H1 (cell line): ENCODE measurements around the gene TSHB. TPM values are rescaled to one million over a fixed set of nuclear protein-coding genes. Genes with fewer than 3 reads are reported as not detected.

Experiments used
- CTCF ChIA-PET: fragments of 300-600 bp; sonication (Branson Sonifier 250); formaldehyde crosslinking; loops from one replicate; lab custom pipeline; 2021; ENCODE audit not compliant: partially characterized antibody; lab: Charles Lee
- POLR2A ChIA-PET: fragments of 300-600 bp; sonication (Branson Sonifier 250); formaldehyde crosslinking; loops from one replicate; lab custom pipeline; 2021; ENCODE audit warnings: inconsistent platforms; ENCODE audit not compliant: partially characterized antibody; lab: Charles Lee
- DNase-seq, 2 experiments: peaks; one replicate each; pipeline versions ENCODE4 v3.0.0 to v3.0.0-alpha.2; 2010 to 2022; ENCODE audit warnings: low spot score in 2 of 2, low read depth in 1 of 2, mixed read lengths in 1 of 2
- FAIRE-seq: peaks from 2 replicates; lab custom pipeline; 2011; peaks lifted over from hg19 to GRCh38; lab: Jason Lieb, UNC
- H2AFZ ChIP-seq: 2 replicates; pipeline ENCODE4 v1.8.1; 2012; ENCODE audit warnings: low read length, inconsistent platforms
- H2AK5ac ChIP-seq: 2 replicates; pipeline ENCODE4 v1.6.1; 2013; ENCODE audit warnings: low read depth, low read length
- H2BK120ac ChIP-seq: replicated peaks from 2 replicates; pipeline ENCODE3; 2013; ENCODE audit warnings: low read depth, low read length, inconsistent platforms
- H2BK12ac ChIP-seq: 2 replicates; pipeline ENCODE4 v1.6.1; 2013; ENCODE audit warnings: low read depth, low read length
- H2BK15ac ChIP-seq: 2 replicates; pipeline ENCODE4 v1.6.1; 2013; ENCODE audit warnings: low read length
- H2BK20ac ChIP-seq: 2 replicates; pipeline ENCODE4 v1.6.1; 2013; ENCODE audit warnings: low read length
- H2BK5ac ChIP-seq: 2 replicates; pipeline ENCODE4 v1.6.1; 2013; ENCODE audit warnings: low read depth, low read length
- H3K14ac ChIP-seq: 2 replicates; pipeline ENCODE4 v1.6.1; 2013; ENCODE audit warnings: inconsistent platforms; ENCODE audit not compliant: insufficient read length
- H3K18ac ChIP-seq: 2 replicates; pipeline ENCODE4 v1.6.1; 2013; ENCODE audit warnings: low read length; ENCODE audit errors: extremely low read depth
- H3K23ac ChIP-seq: 2 replicates; pipeline ENCODE4 v1.6.1; 2013; ENCODE audit warnings: inconsistent platforms; ENCODE audit not compliant: insufficient read length
- H3K23me2 ChIP-seq: 2 replicates; pipeline ENCODE4 v1.6.1; 2013; ENCODE audit warnings: low read depth, low read length
- H3K27ac ChIP-seq: 2 replicates; pipeline ENCODE4 v1.6.1; 2011; ENCODE audit warnings: low read depth, low read length, inconsistent platforms
- H3K27me3 ChIP-seq, 4 experiments: replicated peaks in 1 of 4; 1 replicate in 1 of 4; 2 replicates in 3 of 4; pipeline versions ENCODE4 v1.6.1 to v1.8.1; 2011 to 2013; ENCODE audit warnings: low read length in 3 of 4, mild to moderate bottlenecking in 3 of 4, inconsistent platforms in 2 of 4, mixed read lengths in 2 of 4, moderate library complexity in 1 of 4; ENCODE audit not compliant: control insufficient read depth in 3 of 4, insufficient read depth in 3 of 4; ENCODE audit errors: extremely low read depth in 1 of 4
- H3K36me3 ChIP-seq, 4 experiments: 2 replicates each; pipeline versions ENCODE4 v1.6.1 to v1.8.1; 2011 to 2013; ENCODE audit warnings: mild to moderate bottlenecking in 4 of 4, low read length in 3 of 4, moderate library complexity in 2 of 4, control low read depth in 1 of 4, inconsistent platforms in 1 of 4; ENCODE audit not compliant: insufficient read depth in 4 of 4, control insufficient read depth in 2 of 4
- H3K4ac ChIP-seq: replicated peaks from 2 replicates; pipeline ENCODE3; 2013; ENCODE audit warnings: low read length, low read depth, mixed read lengths, inconsistent platforms; ENCODE audit not compliant: insufficient read length
- H3K4me1 ChIP-seq, 4 experiments: replicated peaks in 1 of 4; 1 replicate in 1 of 4; 2 replicates in 3 of 4; pipeline versions ENCODE4 v1.6.1 to v1.8.1; 2011 to 2013; ENCODE audit warnings: low read length in 3 of 4, inconsistent platforms in 2 of 4, mixed read lengths in 1 of 4; ENCODE audit not compliant: insufficient read depth in 4 of 4, control insufficient read depth in 3 of 4
- H3K4me2 ChIP-seq, 2 experiments: 2 replicates each; pipeline versions ENCODE4 v1.6.1 to v1.8.1; 2011 to 2013; ENCODE audit warnings: low read depth in 2 of 2, low read length in 2 of 2, control low read depth in 1 of 2, inconsistent platforms in 1 of 2, mild to moderate bottlenecking in 1 of 2; ENCODE audit not compliant: insufficient read depth in 1 of 2
- H3K4me3 ChIP-seq, 4 experiments: fragments of 200-600, 300-600 bp in 1 of 4; sonication (generic), shearing (Covaris generic), sonication (Bioruptor Twin) in 1 of 4; 2 replicates each; pipeline versions ENCODE4 v1.5.1 to v1.8.1; 2011 to 2016; ENCODE audit warnings: low read length in 4 of 4, low read depth in 3 of 4, control low read depth in 2 of 4, inconsistent platforms in 2 of 4, mild to moderate bottlenecking in 2 of 4, mixed read lengths in 1 of 4, moderate library complexity in 1 of 4; ENCODE audit not compliant: insufficient read depth in 2 of 4; ENCODE audit errors: extremely low read depth in 1 of 4
- H3K56ac ChIP-seq: replicated peaks from 2 replicates; pipeline ENCODE3; 2013; ENCODE audit warnings: low read depth, mild to moderate bottlenecking, mixed read lengths, low read length, inconsistent platforms; ENCODE audit not compliant: insufficient read length
- H3K79me1 ChIP-seq: 2 replicates; pipeline ENCODE4 v1.6.1; 2013; ENCODE audit warnings: low read depth, low read length, control low read depth
- H3K79me2 ChIP-seq, 2 experiments: 2 replicates each; pipeline versions ENCODE4 v1.6.1 to v1.8.1; 2012 to 2013; ENCODE audit warnings: low read length in 2 of 2, mild to moderate bottlenecking in 2 of 2, inconsistent platforms in 1 of 2; ENCODE audit not compliant: insufficient read depth in 2 of 2, control insufficient read depth in 1 of 2
- H3K9ac ChIP-seq, 4 experiments: replicated peaks in 1 of 4; 1 replicate in 1 of 4; 2 replicates in 3 of 4; pipeline versions ENCODE4 v1.6.1 to v1.8.1; 2011 to 2013; ENCODE audit warnings: low read depth in 3 of 4, low read length in 3 of 4, control low read depth in 2 of 4, mild to moderate bottlenecking in 2 of 4, moderate library complexity in 2 of 4, inconsistent platforms in 1 of 4; ENCODE audit errors: extremely low read depth in 1 of 4
- H3K9me3 ChIP-seq, 2 experiments: 2 replicates each; pipeline versions ENCODE4 v1.6.1 to v1.8.1; 2012 to 2013; ENCODE audit warnings: mild to moderate bottlenecking in 2 of 2, moderate library complexity in 2 of 2, control low read depth in 1 of 2, inconsistent platforms in 1 of 2, low read depth in 1 of 2, low read length in 1 of 2, mixed read lengths in 1 of 2; ENCODE audit not compliant: insufficient read depth in 2 of 2
- H4K20me1 ChIP-seq, 2 experiments: replicated peaks in 1 of 2; 2 replicates each; pipeline versions ENCODE3 to v1.8.1; 2011 to 2013; ENCODE audit warnings: inconsistent platforms in 2 of 2, low read length in 2 of 2, mild to moderate bottlenecking in 1 of 2; ENCODE audit not compliant: insufficient read depth in 2 of 2, control insufficient read depth in 1 of 2
- H4K5ac ChIP-seq: 2 replicates; pipeline ENCODE4 v1.6.1; 2013; ENCODE audit warnings: low read length, low read depth, mixed read lengths, inconsistent platforms; ENCODE audit not compliant: insufficient read length
- H4K8ac ChIP-seq: 2 replicates; pipeline ENCODE4 v1.8.0; 2013; ENCODE audit warnings: mild to moderate bottlenecking, moderate library complexity, low read length, inconsistent platforms; ENCODE audit not compliant: insufficient read depth; ENCODE audit errors: extremely low read depth
- H4K91ac ChIP-seq: replicated peaks from 2 replicates; pipeline ENCODE3; 2013; ENCODE audit warnings: low read length, mixed read lengths, inconsistent platforms; ENCODE audit not compliant: insufficient read length
- BRCA1 ChIP-seq: IDR thresholded peaks from 2 replicates; pipeline ENCODE4 v1.6.1; 2012; ENCODE audit warnings: low read depth, low read length, improper control_type of control experiment
- CHD1 ChIP-seq: IDR thresholded peaks from 2 replicates; pipeline ENCODE4 v1.6.1; 2012; ENCODE audit warnings: low read depth, low read length, improper control_type of control experiment
- CTCF ChIP-seq, 3 experiments: IDR thresholded peaks; 1 replicate in 2 of 3; 2 replicates in 1 of 3; pipeline versions ENCODE4 v1.5.1 to v1.6.1; 2011; ENCODE audit warnings: low read length in 3 of 3, mild to moderate bottlenecking in 3 of 3, inconsistent platforms in 2 of 3, low read depth in 1 of 3, moderate library complexity in 1 of 3; ENCODE audit not compliant: insufficient read depth in 1 of 3; ENCODE audit errors: control extremely low read depth in 1 of 3
- EP300 ChIP-seq, 2 experiments: IDR thresholded peaks; 1 replicate in 1 of 2; 2 replicates in 1 of 2; pipeline ENCODE4 v1.6.1; 2011 to 2012; ENCODE audit warnings: low read depth in 2 of 2, low read length in 2 of 2, mild to moderate bottlenecking in 2 of 2, borderline replicate concordance in 1 of 2, inconsistent platforms in 1 of 2, moderate library complexity in 1 of 2
- KDM4A ChIP-seq: IDR thresholded peaks from one replicate; pipeline ENCODE4 v1.7.1; 2012; ENCODE audit warnings: low read depth, mild to moderate bottlenecking, moderate library complexity, low read length, inconsistent platforms; ENCODE audit not compliant: severe bottlenecking
- PHF8 ChIP-seq: fragments of 200-600 bp; sonication (generic); conservative IDR thresholded peaks from 2 replicates; pipeline ENCODE4 v1.7.1; 2012; ENCODE audit warnings: low read depth, mild to moderate bottlenecking, inconsistent platforms, low read length, moderate library complexity
- RAD21 ChIP-seq, 2 experiments: IDR thresholded peaks in 1 of 2; conservative IDR thresholded peaks in 1 of 2; 2 replicates each; pipeline ENCODE4 v1.6.1; 2011; ENCODE audit warnings: low read depth in 2 of 2, low read length in 2 of 2, improper control_type of control experiment in 1 of 2, inconsistent platforms in 1 of 2, mild to moderate bottlenecking in 1 of 2, moderate library complexity in 1 of 2
- RFX5 ChIP-seq: IDR thresholded peaks from 2 replicates; pipeline ENCODE4 v1.6.1; 2011; ENCODE audit warnings: low read depth, low read length, improper control_type of control experiment, borderline replicate concordance
- SIN3A ChIP-seq, 2 experiments: IDR thresholded peaks in 1 of 2; conservative IDR thresholded peaks in 1 of 2; 2 replicates each; pipeline ENCODE4 v1.6.1; 2011 to 2012; ENCODE audit warnings: low read length in 2 of 2, improper control_type of control experiment in 1 of 2, low read depth in 1 of 2, mild to moderate bottlenecking in 1 of 2
- SIX5 ChIP-seq: IDR thresholded peaks from 2 replicates; pipeline ENCODE4 v1.6.1; 2011; ENCODE audit warnings: mild to moderate bottlenecking, low read depth, low read length
- SP1 ChIP-seq: IDR thresholded peaks from 2 replicates; pipeline ENCODE4 v1.6.1; 2011; ENCODE audit warnings: low read depth, low read length
- WGBS, 2 experiments: shearing (Covaris generic) in 1 of 2; methylation state at CpG; one replicate each; pipeline versions ENCODE4 v1.1.6 to v1.1.7; 2013 to 2015; ENCODE audit warnings: low lambda C conversion rate in 2 of 2, mixed read lengths in 2 of 2, inconsistent platforms in 1 of 2, low coverage in 1 of 2, missing lambda C conversion rate in 1 of 2; ENCODE audit not compliant: insufficient replicate concordance in 2 of 2, insufficient coverage in 1 of 2, insufficient read length in 1 of 2; ENCODE audit errors: extremely low coverage in 1 of 2, missing lambda C conversion rate in 1 of 2; 5-methylcytosine and 5-hydroxymethylcytosine counted together
- polyA plus RNA-seq, 7 experiments: library from polyadenylated mRNA; depleted of rRNA in 3 of 7; stranded (reverse) in 5 of 7; unstranded in 2 of 7; fragments of >200 nt in 5 of 7; fragments of 200-250 nt in 2 of 7; gene quantifications; 1 replicate in 5 of 7; 2 replicates in 1 of 7; 4 replicates in 1 of 7; pipeline versions ENCODE4 v1.2.1 to v1.2.3, GENCODE V29; 2011 to 2013; ENCODE audit warnings: missing spikeins in 2 of 7, mixed read lengths in 2 of 7
- total RNA-seq: library from RNA; stranded (reverse); fragmentation: NEBNext Ultra II Directional; extraction: Animal tissue kit (Norgen Biotek cat#: 25700); gene quantifications from 2 replicates; pipeline ENCODE4 v1.2.1, GENCODE V29; 2021

TSHB gene
- total and polyA plus RNA-seq, 2 of the 8 experiments (the other 6 are each of a cell fraction or from before 2014, with no cell fraction given): not detected

GRCh38 chr1:114988095-114988494, 41.5 kb upstream of the TSHB start:
- no peak overlapping the region for H4K91ac ChIP-seq
- no peak overlapping the region for H2AFZ ChIP-seq
- H3K4me3 ChIP-seq: no peak overlapping the region
- no peak overlapping the region for H3K18ac ChIP-seq
- H2BK20ac ChIP-seq: no peak overlapping the region
- no peaks in the 10 kb centered on the region for H4K20me1 ChIP-seq
- no peaks in the 10 kb centered on the region for H3K27me3 ChIP-seq
- CTCF ChIA-PET: interaction anchor here (1.0 to 2.0 kb wide), 2 partner anchors 8 to 65 kb away, joined by 3 to 7 read pairs; no protein-coding TSS in a partner anchor
- no peaks in the 10 kb centered on the region for H3K23me2 ChIP-seq
- H3K56ac ChIP-seq: no peak overlapping the region
- no peak overlapping the region for H4K8ac ChIP-seq
- no peak overlapping the region for H3K14ac ChIP-seq
- H2BK15ac ChIP-seq: no peak overlapping the region
- no peak overlapping the region for H3K4me2 ChIP-seq
- H3K79me2 ChIP-seq: no peaks in the 10 kb centered on the region
- H3K4ac ChIP-seq: no peak overlapping the region
- no peak for DNase-seq
- H4K5ac ChIP-seq: no peak overlapping the region
- POLR2A ChIA-PET: no interaction called here
- no peak overlapping the region for H2AK5ac ChIP-seq
- H3K36me3 ChIP-seq: no peaks in the 10 kb centered on the region
- no peak overlapping the region for H2BK120ac ChIP-seq
- no peak overlapping the region for H2BK12ac ChIP-seq
- no peaks in the 10 kb centered on the region for H3K79me1 ChIP-seq
- no peaks in the 10 kb centered on the region for H3K4me1 ChIP-seq
- peaks cover 9 to 11% of the 10 kb centered on the region in 2 experiments; a peak in 2 of 4 replicates for H3K9me3 ChIP-seq
- 95% methylated on average over 1 of the region's 1 CpG; no CpG with 5 or more reads in 1 of the 2 experiments for WGBS, 2 experiments
- H3K9ac ChIP-seq: no peak overlapping the region
- no peak overlapping the region for H2BK5ac ChIP-seq
- H3K23ac ChIP-seq: no peak overlapping the region
- no peak overlapping the region for H3K27ac ChIP-seq
- FAIRE-seq: no peak
- TF ChIP-seq RFX5 (no peak), BRCA1 (no peak), PHF8 (no peak), CTCF (IDR thresholded peaks at IDR 0.05; ENCODE audit: control extremely low read depth in 1 of 3, insufficient read depth in 1 of 3, low read depth in 1 of 3, low read length in 3 of 3) (no peak), RAD21 (IDR thresholded peaks at IDR 0.05 in 1 of 2, conservative IDR thresholded peaks at IDR 0.05 in 1 of 2; ENCODE audit: low read depth in 2 of 2, low read length in 2 of 2) (no peak), KDM4A (no peak), SIN3A (conservative IDR thresholded peaks at IDR 0.05 in 1 of 2, IDR thresholded peaks at IDR 0.05 in 1 of 2; ENCODE audit: low read depth in 1 of 2, low read length in 2 of 2) (no peak), SIX5 (no peak), CHD1 (no peak), EP300 (IDR thresholded peaks at IDR 0.05; ENCODE audit: borderline replicate concordance in 1 of 2, low read depth in 2 of 2, low read length in 2 of 2) (no peak), SP1 (no peak)
